GM12878 (cell line): ENCODE results near the gene ARHGAP5. TPM values are rescaled to one million over a fixed set of nuclear protein-coding genes. Genes with fewer than 3 reads are reported as not detected.

Experiments
- ATAC-seq: fragments of 200-7000 bp; cut with Tn5 transposase; 3 replicates; pipeline ENCODE4 v1.9.1; 2020; ENCODE audit warnings: mild to moderate bottlenecking, moderate library complexity
- BruUV-seq: library from RNA; stranded (reverse); fragments of 400-500 nt; replicated peaks from 2 replicates; lab custom pipeline; 2021; lab: Mats Ljungman, UMichigan
- CTCF ChIA-PET: fragments of 300-600 bp; sonication (Branson Sonifier 250); formaldehyde crosslinking; extraction: SDS; loops from one replicate; lab custom pipeline; 2021; ENCODE audit warnings: inconsistent platforms; lab: Yijun Ruan, JAX
- POLR2A ChIA-PET: fragments of 350-600 bp; formaldehyde crosslinking; extraction: SDS; loops from one replicate; lab custom pipeline; 2021; ENCODE audit warnings: inconsistent platforms; lab: Charles Lee
- RAD21 ChIA-PET: fragments of 300-600 bp; sonication (Branson Sonifier 250); formaldehyde crosslinking; loops from one replicate; lab custom pipeline; 2023; ENCODE audit warnings: antibody characterized with exemption; ENCODE audit not compliant: unreplicated experiment; lab: Charles Lee
- SMC1A ChIA-PET: fragments of 300-600 bp; sonication (Branson Sonifier 250); formaldehyde crosslinking; loops from one replicate; lab custom pipeline; 2023; ENCODE audit not compliant: unreplicated experiment, uncharacterized antibody; lab: Charles Lee
- DNase-seq: peaks from one replicate; pipeline ENCODE4 v3.0.0-alpha.2; 2011; ENCODE audit warnings: low read depth, low spot score
- FAIRE-seq: peaks from 3 replicates; lab custom pipeline; 2011; peaks lifted over from hg19 to GRCh38; lab: Jason Lieb, UNC
- H2AFZ ChIP-seq: 2 replicates; pipeline ENCODE4 v1.6.0; 2011; ENCODE audit warnings: low read depth, low read length, control low read depth; ENCODE audit not compliant: control insufficient read depth
- H3K27ac ChIP-seq: 2 replicates; pipeline ENCODE4 v1.5.1; 2011; ENCODE audit warnings: control low read depth; ENCODE audit not compliant: control insufficient read depth, insufficient read depth
- H3K27me3 ChIP-seq, 2 experiments: replicated peaks in 1 of 2; 2 replicates each; pipeline versions ENCODE4 v1.6.0 to v1.6.1; 2011; ENCODE audit warnings: low read length in 1 of 2; ENCODE audit not compliant: control insufficient read depth in 2 of 2, insufficient read depth in 2 of 2
- H3K36me3 ChIP-seq, 2 experiments: 2 replicates each; pipeline ENCODE4 v1.5.1; 2011; ENCODE audit warnings: low read length in 1 of 2; ENCODE audit not compliant: control insufficient read depth in 2 of 2, insufficient read depth in 2 of 2
- H3K4me1 ChIP-seq: 2 replicates; pipeline ENCODE4 v1.6.1; 2011; ENCODE audit warnings: mild to moderate bottlenecking, low read length, moderate library complexity, mixed read lengths; ENCODE audit not compliant: control insufficient read depth, insufficient read depth
- H3K4me2 ChIP-seq: 2 replicates; pipeline ENCODE4 v1.6.0; 2011; ENCODE audit warnings: control low read depth; ENCODE audit not compliant: control insufficient read depth, insufficient read depth
- H3K4me3 ChIP-seq: fragments of 200-600 bp; sonication (generic); 2 replicates; pipeline ENCODE4 v1.5.1; 2016
- H3K79me2 ChIP-seq: 2 replicates; pipeline ENCODE4 v1.6.0; 2011; ENCODE audit warnings: low read length; ENCODE audit not compliant: control insufficient read depth, insufficient read depth
- H3K9ac ChIP-seq: 2 replicates; pipeline ENCODE4 v1.8.0; 2011; ENCODE audit warnings: low read length, control low read depth, mixed read lengths; ENCODE audit not compliant: control insufficient read depth, insufficient read depth
- H3K9me3 ChIP-seq: replicated peaks from 3 replicates; pipeline ENCODE4 v1.5.1; 2011; ENCODE audit warnings: mild to moderate bottlenecking, low read length; ENCODE audit not compliant: control insufficient read depth, insufficient read depth
- H4K20me1 ChIP-seq: 2 replicates; pipeline ENCODE4 v1.6.0; 2011; ENCODE audit not compliant: control insufficient read depth, insufficient read depth
- FOS ChIP-seq: IDR thresholded peaks from 3 replicates; pipeline ENCODE4 v1.6.1; 2011; ENCODE audit warnings: borderline replicate concordance; ENCODE audit not compliant: insufficient read length; ENCODE audit errors: extremely low read depth
- NR2C2 ChIP-seq: IDR thresholded peaks from 2 replicates; pipeline ENCODE4 v1.6.1; 2011; ENCODE audit warnings: borderline replicate concordance, low read depth; ENCODE audit not compliant: control insufficient read depth, insufficient read length
- RCOR1 ChIP-seq: conservative IDR thresholded peaks from 2 replicates; pipeline ENCODE4 v1.6.1; 2012; ENCODE audit warnings: low read depth, low read length, improper control_type of control experiment
- SMC3 ChIP-seq: IDR thresholded peaks from 2 replicates; pipeline ENCODE4 v1.6.1; 2011; ENCODE audit warnings: low read length, improper control_type of control experiment, borderline replicate concordance
- STAT1 ChIP-seq: fragments of 450-650 bp; conservative IDR thresholded peaks from 2 replicates; pipeline ENCODE4 v1.6.1; 2014; ENCODE audit warnings: antibody characterized with exemption, mild to moderate bottlenecking
- ZNF274 ChIP-seq: IDR thresholded peaks from one replicate; pipeline ENCODE4 v1.8.0; 2011; ENCODE audit not compliant: insufficient read length, insufficient read depth
- WGBS: methylation state at CpG from one replicate; pipeline ENCODE4 v1.1.6; 2016; ENCODE audit warnings: low lambda C conversion rate; ENCODE audit not compliant: insufficient replicate concordance, insufficient coverage; ENCODE audit errors: missing lambda C conversion rate; 5-methylcytosine and 5-hydroxymethylcytosine counted together
- in situ Hi-C: fragments of 300-500 bp; cut with MboI; formaldehyde crosslinking; loops from 9 replicates; pipeline ENCODE4 v1.14.3; 2018; ENCODE audit warnings: mixed read lengths
- intact Hi-C: fragments of 100-400 bp; cut with micrococcal nuclease; formaldehyde crosslinking; loops from one replicate; pipeline ENCODE4 v1.14.2; 2022; ENCODE audit not compliant: unreplicated experiment
- polyA plus RNA-seq, 11 experiments: library from polyadenylated mRNA; depleted of rRNA in 4 of 11; unstranded in 6 of 11; stranded (reverse) in 5 of 11; fragments of >200 nt; fragmentation: Nextera tagmentation in 4 of 11; fragmentation: Illumina TruSeq in 1 of 11; extraction: Ambion mirVana in 4 of 11; extraction: Trizol in 1 of 11; gene quantifications; 1 replicate in 1 of 11; 2 replicates in 10 of 11; pipeline versions ENCODE4 v1.2.1 to v1.2.3, GENCODE V29; 2011 to 2016; ENCODE audit warnings: inconsistent platforms in 2 of 11, missing spikeins in 2 of 11, low read depth in 1 of 11
- total RNA-seq, 4 experiments: library from RNA; depleted of rRNA in 3 of 4; stranded (reverse); fragments of >200 nt in 3 of 4; fragmentation: Illumina TruSeq in 1 of 4; extraction: Trizol in 1 of 4; gene quantifications; 2 replicates each; pipeline versions ENCODE4 v1.2.1 to v1.2.3, GENCODE V29; 2013 to 2021
- TF ChIP-seq, protein P1 (sequence below): fragments of 450-650 bp; IDR thresholded peaks from 2 replicates; pipeline ENCODE4 v1.6.1; 2016; ENCODE audit warnings: mild to moderate bottlenecking, moderate library complexity, borderline replicate concordance
- TF ChIP-seq, protein P2 (sequence below): fragments of 450-650 bp; IDR thresholded peaks from 2 replicates; pipeline ENCODE4 v1.6.1; 2017; ENCODE audit warnings: mild to moderate bottlenecking, moderate library complexity
- TF ChIP-seq, protein P3 (sequence below): fragments of 450-650 bp; IDR thresholded peaks from 2 replicates; pipeline ENCODE4 v1.6.1; 2018; ENCODE audit warnings: mild to moderate bottlenecking, low read depth, moderate library complexity; ENCODE audit not compliant: partially characterized antibody
- TF ChIP-seq, protein P4 (sequence below): fragments of 150-350 bp; IDR thresholded peaks from 2 replicates; pipeline ENCODE4 v1.6.1; 2014; ENCODE audit warnings: mild to moderate bottlenecking, low read depth, low read length

ARHGAP5 gene
- total and polyA plus RNA-seq, 10 of the 15 experiments (the other 5 are each of a cell fraction or from before 2014, with no cell fraction given) = 0.91 to 19.6 (median 7.2) TPM

DNA sequence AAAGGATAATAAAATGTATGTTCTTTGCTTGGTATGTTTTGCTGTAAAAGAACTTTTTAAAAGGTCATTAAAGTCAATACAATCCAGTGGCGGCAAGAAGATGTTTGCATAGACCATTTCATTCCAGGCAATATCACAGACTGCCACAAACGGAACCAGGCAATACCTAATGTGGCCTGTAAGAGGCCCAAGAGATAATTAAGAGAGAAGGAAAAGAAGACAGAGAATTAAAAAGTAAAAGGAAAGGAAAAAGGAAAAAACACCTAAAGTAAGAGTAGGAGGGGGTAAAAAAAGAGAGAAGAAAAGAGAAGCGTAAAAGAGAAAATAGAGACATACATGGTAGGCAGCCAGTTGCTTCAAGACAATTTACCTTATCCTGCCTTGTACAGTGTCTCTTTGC lies 6.8 kb upstream of the ARHGAP5 start:
- ChIA-PET RAD21 (interaction anchor here (0.9 to 6.8 kb wide), 4 partner anchors 129 to 189 kb away, joined by 3 to 99 read pairs (median 4); no protein-coding TSS in a partner anchor), POLR2A (no interaction called here), CTCF (interaction anchor here (0.6 to 12.6 kb wide), 7 partner anchors 11 to 490 kb away, joined by 3 to 300 read pairs (median 4); no protein-coding TSS in a partner anchor), SMC1A (interaction anchor here (1.0 to 8.0 kb wide), 3 partner anchors 30 to 189 kb away, joined by 3 to 154 read pairs (median 3); no protein-coding TSS in a partner anchor)
- Histone ChIP-seq H2AFZ (no peak overlapping the region), H3K79me2 (no peaks in the 10 kb centered on the region), H3K4me1 (no peaks in the 10 kb centered on the region), H3K4me2 (no peak overlapping the region), H3K9ac (no peak overlapping the region), H3K27me3 (no peaks in the 10 kb centered on the region), H3K9me3 (no peaks in the 10 kb centered on the region), H4K20me1 (no peaks in the 10 kb centered on the region), H3K36me3 (no peaks in the 10 kb centered on the region), H3K4me3 (no peak overlapping the region), H3K27ac (no peak overlapping the region)
- 49% methylated on average over 3 of the region's 3 CpGs for WGBS
- no TSS peak for BruUV-seq
- FAIRE-seq (no peak), DNase-seq (no peak), ATAC-seq (no peak)
- in situ Hi-C loops = loop anchor here (5.0 kb wide), 2 partner anchors 182 to 487 kb away; no protein-coding TSS in a partner anchor
- intact Hi-C loops = loop anchor here (5.0 to 10.0 kb wide), 4 partner anchors 405 to 615 kb away; partner anchors contain the start of gene DTD2
- TF ChIP-seq STAT1 = no peak
- TF ChIP-seq NR2C2 = no peak
- TF ChIP-seq ZNF274 = no peak
- no peak for TF ChIP-seq FOS
- no peak for TF ChIP-seq RCOR1
- TF ChIP-seq SMC3 = no peak
- TF ChIP-seq, protein P1, sequence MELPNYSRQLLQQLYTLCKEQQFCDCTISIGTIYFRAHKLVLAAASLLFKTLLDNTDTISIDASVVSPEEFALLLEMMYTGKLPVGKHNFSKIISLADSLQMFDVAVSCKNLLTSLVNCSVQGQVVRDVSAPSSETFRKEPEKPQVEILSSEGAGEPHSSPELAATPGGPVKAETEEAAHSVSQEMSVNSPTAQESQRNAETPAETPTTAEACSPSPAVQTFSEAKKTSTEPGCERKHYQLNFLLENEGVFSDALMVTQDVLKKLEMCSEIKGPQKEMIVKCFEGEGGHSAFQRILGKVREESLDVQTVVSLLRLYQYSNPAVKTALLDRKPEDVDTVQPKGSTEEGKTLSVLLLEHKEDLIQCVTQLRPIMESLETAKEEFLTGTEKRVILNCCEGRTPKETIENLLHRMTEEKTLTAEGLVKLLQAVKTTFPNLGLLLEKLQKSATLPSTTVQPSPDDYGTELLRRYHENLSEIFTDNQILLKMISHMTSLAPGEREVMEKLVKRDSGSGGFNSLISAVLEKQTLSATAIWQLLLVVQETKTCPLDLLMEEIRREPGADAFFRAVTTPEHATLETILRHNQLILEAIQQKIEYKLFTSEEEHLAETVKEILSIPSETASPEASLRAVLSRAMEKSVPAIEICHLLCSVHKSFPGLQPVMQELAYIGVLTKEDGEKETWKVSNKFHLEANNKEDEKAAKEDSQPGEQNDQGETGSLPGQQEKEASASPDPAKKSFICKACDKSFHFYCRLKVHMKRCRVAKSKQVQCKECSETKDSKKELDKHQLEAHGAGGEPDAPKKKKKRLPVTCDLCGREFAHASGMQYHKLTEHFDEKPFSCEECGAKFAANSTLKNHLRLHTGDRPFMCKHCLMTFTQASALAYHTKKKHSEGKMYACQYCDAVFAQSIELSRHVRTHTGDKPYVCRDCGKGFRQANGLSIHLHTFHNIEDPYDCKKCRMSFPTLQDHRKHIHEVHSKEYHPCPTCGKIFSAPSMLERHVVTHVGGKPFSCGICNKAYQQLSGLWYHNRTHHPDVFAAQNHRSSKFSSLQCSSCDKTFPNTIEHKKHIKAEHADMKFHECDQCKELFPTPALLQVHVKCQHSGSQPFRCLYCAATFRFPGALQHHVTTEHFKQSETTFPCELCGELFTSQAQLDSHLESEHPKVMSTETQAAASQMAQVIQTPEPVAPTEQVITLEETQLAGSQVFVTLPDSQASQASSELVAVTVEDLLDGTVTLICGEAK = no peak
- TF ChIP-seq, protein P2, sequence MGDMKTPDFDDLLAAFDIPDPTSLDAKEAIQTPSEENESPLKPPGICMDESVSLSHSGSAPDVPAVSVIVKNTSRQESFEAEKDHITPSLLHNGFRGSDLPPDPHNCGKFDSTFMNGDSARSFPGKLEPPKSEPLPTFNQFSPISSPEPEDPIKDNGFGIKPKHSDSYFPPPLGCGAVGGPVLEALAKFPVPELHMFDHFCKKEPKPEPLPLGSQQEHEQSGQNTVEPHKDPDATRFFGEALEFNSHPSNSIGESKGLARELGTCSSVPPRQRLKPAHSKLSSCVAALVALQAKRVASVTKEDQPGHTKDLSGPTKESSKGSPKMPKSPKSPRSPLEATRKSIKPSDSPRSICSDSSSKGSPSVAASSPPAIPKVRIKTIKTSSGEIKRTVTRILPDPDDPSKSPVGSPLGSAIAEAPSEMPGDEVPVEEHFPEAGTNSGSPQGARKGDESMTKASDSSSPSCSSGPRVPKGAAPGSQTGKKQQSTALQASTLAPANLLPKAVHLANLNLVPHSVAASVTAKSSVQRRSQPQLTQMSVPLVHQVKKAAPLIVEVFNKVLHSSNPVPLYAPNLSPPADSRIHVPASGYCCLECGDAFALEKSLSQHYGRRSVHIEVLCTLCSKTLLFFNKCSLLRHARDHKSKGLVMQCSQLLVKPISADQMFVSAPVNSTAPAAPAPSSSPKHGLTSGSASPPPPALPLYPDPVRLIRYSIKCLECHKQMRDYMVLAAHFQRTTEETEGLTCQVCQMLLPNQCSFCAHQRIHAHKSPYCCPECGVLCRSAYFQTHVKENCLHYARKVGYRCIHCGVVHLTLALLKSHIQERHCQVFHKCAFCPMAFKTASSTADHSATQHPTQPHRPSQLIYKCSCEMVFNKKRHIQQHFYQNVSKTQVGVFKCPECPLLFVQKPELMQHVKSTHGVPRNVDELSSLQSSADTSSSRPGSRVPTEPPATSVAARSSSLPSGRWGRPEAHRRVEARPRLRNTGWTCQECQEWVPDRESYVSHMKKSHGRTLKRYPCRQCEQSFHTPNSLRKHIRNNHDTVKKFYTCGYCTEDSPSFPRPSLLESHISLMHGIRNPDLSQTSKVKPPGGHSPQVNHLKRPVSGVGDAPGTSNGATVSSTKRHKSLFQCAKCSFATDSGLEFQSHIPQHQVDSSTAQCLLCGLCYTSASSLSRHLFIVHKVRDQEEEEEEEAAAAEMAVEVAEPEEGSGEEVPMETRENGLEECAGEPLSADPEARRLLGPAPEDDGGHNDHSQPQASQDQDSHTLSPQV = no peak
- TF ChIP-seq, protein P3, sequence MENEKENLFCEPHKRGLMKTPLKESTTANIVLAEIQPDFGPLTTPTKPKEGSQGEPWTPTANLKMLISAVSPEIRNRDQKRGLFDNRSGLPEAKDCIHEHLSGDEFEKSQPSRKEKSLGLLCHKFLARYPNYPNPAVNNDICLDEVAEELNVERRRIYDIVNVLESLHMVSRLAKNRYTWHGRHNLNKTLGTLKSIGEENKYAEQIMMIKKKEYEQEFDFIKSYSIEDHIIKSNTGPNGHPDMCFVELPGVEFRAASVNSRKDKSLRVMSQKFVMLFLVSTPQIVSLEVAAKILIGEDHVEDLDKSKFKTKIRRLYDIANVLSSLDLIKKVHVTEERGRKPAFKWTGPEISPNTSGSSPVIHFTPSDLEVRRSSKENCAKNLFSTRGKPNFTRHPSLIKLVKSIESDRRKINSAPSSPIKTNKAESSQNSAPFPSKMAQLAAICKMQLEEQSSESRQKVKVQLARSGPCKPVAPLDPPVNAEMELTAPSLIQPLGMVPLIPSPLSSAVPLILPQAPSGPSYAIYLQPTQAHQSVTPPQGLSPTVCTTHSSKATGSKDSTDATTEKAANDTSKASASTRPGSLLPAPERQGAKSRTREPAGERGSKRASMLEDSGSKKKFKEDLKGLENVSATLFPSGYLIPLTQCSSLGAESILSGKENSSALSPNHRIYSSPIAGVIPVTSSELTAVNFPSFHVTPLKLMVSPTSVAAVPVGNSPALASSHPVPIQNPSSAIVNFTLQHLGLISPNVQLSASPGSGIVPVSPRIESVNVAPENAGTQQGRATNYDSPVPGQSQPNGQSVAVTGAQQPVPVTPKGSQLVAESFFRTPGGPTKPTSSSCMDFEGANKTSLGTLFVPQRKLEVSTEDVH = no peak
- TF ChIP-seq, protein P4, sequence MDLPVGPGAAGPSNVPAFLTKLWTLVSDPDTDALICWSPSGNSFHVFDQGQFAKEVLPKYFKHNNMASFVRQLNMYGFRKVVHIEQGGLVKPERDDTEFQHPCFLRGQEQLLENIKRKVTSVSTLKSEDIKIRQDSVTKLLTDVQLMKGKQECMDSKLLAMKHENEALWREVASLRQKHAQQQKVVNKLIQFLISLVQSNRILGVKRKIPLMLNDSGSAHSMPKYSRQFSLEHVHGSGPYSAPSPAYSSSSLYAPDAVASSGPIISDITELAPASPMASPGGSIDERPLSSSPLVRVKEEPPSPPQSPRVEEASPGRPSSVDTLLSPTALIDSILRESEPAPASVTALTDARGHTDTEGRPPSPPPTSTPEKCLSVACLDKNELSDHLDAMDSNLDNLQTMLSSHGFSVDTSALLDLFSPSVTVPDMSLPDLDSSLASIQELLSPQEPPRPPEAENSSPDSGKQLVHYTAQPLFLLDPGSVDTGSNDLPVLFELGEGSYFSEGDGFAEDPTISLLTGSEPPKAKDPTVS = no peak
